HepG2 (cell line): ENCODE measurements around the gene SNAI3. TPM values are rescaled to one million over a fixed set of nuclear protein-coding genes. Genes with fewer than 3 reads are reported as not detected.

Source experiments
- AGO2 ChIP-seq: fragments of 200-400 bp; formaldehyde crosslinking; optimal IDR thresholded peaks from 2 replicates; pipeline ENCODE3; 2017; ENCODE audit warnings: mild to moderate bottlenecking, low read depth, low read length, moderate library complexity
- BCL6 ChIP-seq: IDR thresholded peaks from 2 replicates; pipeline ENCODE4 v1.6.1; 2016; ENCODE audit warnings: missing genetic modification reagents, missing compliant biosample characterization
- CBFB ChIP-seq: sonication (generic); formaldehyde crosslinking; IDR thresholded peaks from 2 replicates; pipeline ENCODE4 v1.4.0; 2020; ENCODE audit warnings: missing genetic modification reagents
- CTCF ChIP-seq: sonication (generic); formaldehyde crosslinking; IDR thresholded peaks from 2 replicates; pipeline ENCODE4 v1.5.0; 2020; ENCODE audit warnings: mild to moderate bottlenecking, missing genetic modification reagents, moderate library complexity
- EED ChIP-seq: sonication (generic); formaldehyde crosslinking; IDR thresholded peaks from 2 replicates; pipeline ENCODE4 v1.5.0; 2020; ENCODE audit warnings: mild to moderate bottlenecking, missing genetic modification reagents
- ELF1 ChIP-seq: sonication (generic); formaldehyde crosslinking; IDR thresholded peaks from 2 replicates; pipeline ENCODE4 v1.4.0; 2020; ENCODE audit warnings: missing genetic modification reagents
- HOXA9 ChIP-seq: sonication (generic); formaldehyde crosslinking; IDR thresholded peaks from 2 replicates; pipeline ENCODE4 v1.8.1; 2022; ENCODE audit warnings: missing genetic modification reagents, mild to moderate bottlenecking, moderate library complexity, borderline replicate concordance
- KDM4B ChIP-seq: sonication (generic); formaldehyde crosslinking; IDR thresholded peaks from 2 replicates; pipeline ENCODE4 v1.4.0; 2020; ENCODE audit warnings: missing genetic modification reagents
- NCOA5 ChIP-seq: sonication (generic); formaldehyde crosslinking; IDR thresholded peaks from 2 replicates; pipeline ENCODE4 v1.4.0; 2020; ENCODE audit warnings: missing genetic modification reagents
- PHF5A ChIP-seq: IDR thresholded peaks from one replicate; pipeline ENCODE4 v1.6.1; 2018; ENCODE audit warnings: low read depth, missing genetic modification reagents; ENCODE audit not compliant: unreplicated experiment
- POGK ChIP-seq: sonication (generic); formaldehyde crosslinking; conservative IDR thresholded peaks from 2 replicates; pipeline ENCODE4 v1.8.0; 2022; ENCODE audit warnings: mild to moderate bottlenecking, moderate library complexity, missing genetic modification reagents
- RAD21 ChIP-seq: fragments of 450-650 bp; formaldehyde crosslinking; IDR thresholded peaks from 2 replicates; pipeline ENCODE4 v1.5.0; 2020; ENCODE audit warnings: mild to moderate bottlenecking
- SALL1 ChIP-seq: sonication (generic); formaldehyde crosslinking; IDR thresholded peaks from 2 replicates; pipeline ENCODE4 v1.8.0; 2022; ENCODE audit warnings: mild to moderate bottlenecking, missing genetic modification reagents
- SRSF1 ChIP-seq: fragments of 200-400 bp; formaldehyde crosslinking; optimal IDR thresholded peaks from 2 replicates; pipeline ENCODE3; 2017; ENCODE audit warnings: mild to moderate bottlenecking, low read depth, low read length, moderate library complexity
- STAG1 ChIP-seq: sonication (generic); formaldehyde crosslinking; IDR thresholded peaks from 2 replicates; pipeline ENCODE4 v1.4.0; 2020; ENCODE audit warnings: missing genetic modification reagents
- TMF1 ChIP-seq: sonication (generic); formaldehyde crosslinking; IDR thresholded peaks from 2 replicates; pipeline ENCODE4 v1.8.1; 2022; ENCODE audit warnings: low read depth, missing genetic modification reagents
- YY1 ChIP-seq: IDR thresholded peaks from 2 replicates; pipeline ENCODE4 v1.6.1; 2011; ENCODE audit warnings: low read length, low read depth, moderate library complexity, mild to moderate bottlenecking; ENCODE audit not compliant: insufficient read depth, insufficient replicate concordance
- ZFP91 ChIP-seq: sonication (generic); formaldehyde crosslinking; IDR thresholded peaks from 2 replicates; pipeline ENCODE4 v1.9.0; 2022; ENCODE audit warnings: missing genetic modification reagents, mild to moderate bottlenecking, borderline replicate concordance
- ZNF660 ChIP-seq: sonication (generic); formaldehyde crosslinking; IDR thresholded peaks from 2 replicates; pipeline ENCODE4 v1.5.1; 2020; ENCODE audit warnings: mild to moderate bottlenecking, low read depth, missing genetic modification reagents, borderline replicate concordance
- polyA plus RNA-seq, 8 experiments: library from polyadenylated mRNA; depleted of rRNA in 3 of 8; stranded (reverse) in 7 of 8; unstranded in 1 of 8; fragments of >200 nt; fragmentation: Illumina TruSeq in 4 of 8; extraction: Trizol in 4 of 8; gene quantifications; 2 replicates each; pipeline versions ENCODE4 v1.2.1 to v1.2.3, GENCODE V29; 2011 to 2016; ENCODE audit warnings: low read depth in 4 of 8, missing spikeins in 1 of 8, mixed read lengths in 1 of 8; ENCODE audit not compliant: insufficient read depth in 1 of 8
- total RNA-seq, 5 experiments: library from RNA; depleted of rRNA; stranded (reverse); fragments of >200 nt; fragmentation: Illumina TruSeq; extraction: Trizol; gene quantifications; 2 replicates each; pipeline ENCODE4 v1.2.3, GENCODE V29; 2016; ENCODE audit warnings: low read depth in 1 of 5
- TF ChIP-seq, protein P1 (sequence below): sonication (generic); formaldehyde crosslinking; IDR thresholded peaks from 2 replicates; pipeline ENCODE4 v1.5.0; 2020; ENCODE audit warnings: missing genetic modification reagents
- TF ChIP-seq, protein P2 (sequence below): sonication (generic); formaldehyde crosslinking; IDR thresholded peaks from 2 replicates; pipeline ENCODE4 v1.4.0; 2020; ENCODE audit warnings: mild to moderate bottlenecking, missing genetic modification reagents
- TF ChIP-seq, protein P3 (sequence below): sonication (generic); formaldehyde crosslinking; IDR thresholded peaks from 2 replicates; pipeline ENCODE4 v1.4.0; 2020; ENCODE audit warnings: mild to moderate bottlenecking, missing genetic modification reagents

The SNAI3 gene
- total and polyA plus RNA-seq, 2 of the 13 experiments (the other 11 are each of a cell fraction or from before 2014, with no cell fraction given) = 0.09 to 0.18 TPM

DNA sequence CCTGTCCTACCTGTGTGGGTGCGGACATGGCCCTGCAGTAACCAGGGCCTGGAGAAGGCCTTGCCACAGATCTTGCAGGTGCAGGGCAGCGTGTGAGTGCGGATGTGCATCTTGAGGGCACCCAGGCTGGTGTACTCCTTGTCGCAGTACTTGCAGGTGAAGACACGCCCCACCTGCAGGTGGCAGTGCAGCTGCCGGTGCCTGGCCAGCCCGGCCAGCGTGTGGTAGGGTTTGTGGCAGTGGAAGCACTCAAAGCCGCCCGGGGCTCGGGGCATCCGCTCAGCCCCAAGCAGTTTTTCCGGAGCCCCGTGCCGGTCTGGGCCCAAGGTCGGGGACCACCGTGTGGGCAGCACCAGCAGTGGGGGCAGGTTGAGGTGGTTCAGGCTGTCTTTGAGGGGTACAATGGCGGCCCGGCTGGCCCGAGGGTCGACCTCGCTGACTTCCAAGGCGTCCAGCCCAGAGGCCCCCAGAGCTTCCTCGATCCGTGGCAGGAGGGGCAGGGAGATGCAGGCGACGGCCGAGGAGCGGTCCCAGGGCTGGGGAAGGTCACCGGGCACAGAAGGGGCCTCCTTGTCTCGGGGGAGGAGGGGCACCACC, 5.1 kb downstream of the SNAI3 start (continued):
- TF ChIP-seq KDM4B (CRISPR knock-in tag) (peak; percentile 88), EED (CRISPR knock-in tag) (0 out of 2 replicates have a peak, but pooled peaks have one; percentile 21), ZFP91 (peak; percentile 57; the same call in 1 of the 2 replicates), STAG1 (CRISPR knock-in tag) (peak; percentile 71), SRSF1 (peak; percentile 30), HOXA9 (CRISPR knock-in tag) (0 out of 2 replicates have a peak, but pooled peaks have one; percentile 53), CBFB (CRISPR knock-in tag) (peak; percentile 28; the same call in 1 of the 2 replicates), ELF1 (no peak), NCOA5 (CRISPR knock-in tag) (no peak), RAD21 (peak; percentile 57), BCL6 (CRISPR knock-in tag) (0 out of 2 replicates have a peak, but pooled peaks have one; percentile 22), AGO2 (peak; percentile 75), TMF1 (no peak), YY1 (peak; percentile 44), CTCF (peak; percentile 94), ZNF660 (no peak), SALL1 (CRISPR knock-in tag) (peak; percentile 57), POGK (CRISPR knock-in tag) (0 out of 2 replicates have a peak, but pooled peaks have one; percentile 18), PHF5A (no peak)
- TF ChIP-seq, protein P1, sequence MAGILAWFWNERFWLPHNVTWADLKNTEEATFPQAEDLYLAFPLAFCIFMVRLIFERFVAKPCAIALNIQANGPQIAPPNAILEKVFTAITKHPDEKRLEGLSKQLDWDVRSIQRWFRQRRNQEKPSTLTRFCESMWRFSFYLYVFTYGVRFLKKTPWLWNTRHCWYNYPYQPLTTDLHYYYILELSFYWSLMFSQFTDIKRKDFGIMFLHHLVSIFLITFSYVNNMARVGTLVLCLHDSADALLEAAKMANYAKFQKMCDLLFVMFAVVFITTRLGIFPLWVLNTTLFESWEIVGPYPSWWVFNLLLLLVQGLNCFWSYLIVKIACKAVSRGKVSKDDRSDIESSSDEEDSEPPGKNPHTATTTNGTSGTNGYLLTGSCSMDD = peak; percentile 21; the same call in 1 of the 2 replicates
- TF ChIP-seq, protein P2, sequence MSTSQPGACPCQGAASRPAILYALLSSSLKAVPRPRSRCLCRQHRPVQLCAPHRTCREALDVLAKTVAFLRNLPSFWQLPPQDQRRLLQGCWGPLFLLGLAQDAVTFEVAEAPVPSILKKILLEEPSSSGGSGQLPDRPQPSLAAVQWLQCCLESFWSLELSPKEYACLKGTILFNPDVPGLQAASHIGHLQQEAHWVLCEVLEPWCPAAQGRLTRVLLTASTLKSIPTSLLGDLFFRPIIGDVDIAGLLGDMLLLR = 0 out of 2 replicates have a peak, but pooled peaks have one; percentile 25
- TF ChIP-seq, protein P3, sequence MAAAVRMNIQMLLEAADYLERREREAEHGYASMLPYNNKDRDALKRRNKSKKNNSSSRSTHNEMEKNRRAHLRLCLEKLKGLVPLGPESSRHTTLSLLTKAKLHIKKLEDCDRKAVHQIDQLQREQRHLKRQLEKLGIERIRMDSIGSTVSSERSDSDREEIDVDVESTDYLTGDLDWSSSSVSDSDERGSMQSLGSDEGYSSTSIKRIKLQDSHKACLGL (CRISPR knock-in tag) = peak; percentile 57; the same call in 1 of the 2 replicates
